NCI-H446 treated with DMSO at 0.1 percent for 48 hours (cell line): ENCODE results near the gene CYBC1.

Experiments
- DNase-seq: peaks from one replicate; lab custom pipeline; 2025; lab: John Stamatoyannopoulos, UW

CYBC1 gene

GRCh38 chr17:82450357-82451106 is at the start of gene CYBC1:
TSS of gene CYBC1 (minus strand) at chr17:82450752. CDS start at chr17:82449254, 1,498 bp downstream.
- peak; percentile 83 for DNase-seq

GRCh38 chr17:82497483-82498405 is 47.2 kb upstream of the CYBC1 start:
- peak; percentile 55 for DNase-seq

- peak; percentile 85 for DNase-seq
Measured at GRCh38 chr17:82496529-82497434, 46.2 kb upstream of the CYBC1 start.

- no peak for DNase-seq
Measured at GRCh38 chr17:82495844-82496528, 45.4 kb upstream of the CYBC1 start.

GRCh38 chr17:82494236-82495055 is 43.9 kb upstream of the CYBC1 start:
- DNase-seq: peak; percentile 95

- DNase-seq: no peak
Measured at GRCh38 chr17:82493226-82493781, 42.8 kb upstream of the CYBC1 start.

GRCh38 chr17:82492643-82493225 is 42.2 kb upstream of the CYBC1 start:
- no peak for DNase-seq

- DNase-seq: no peak
Measured at GRCh38 chr17:82491533-82491932, 41.0 kb upstream of the CYBC1 start.

- DNase-seq: no peak
Measured at GRCh38 chr17:82491196-82491530, 40.6 kb upstream of the CYBC1 start.

GRCh38 chr17:82490512-82491195 is 40.1 kb upstream of the CYBC1 start:
- DNase-seq: no peak

- no peak for DNase-seq
Measured at GRCh38 chr17:82489851-82490511, 39.4 kb upstream of the CYBC1 start.

- DNase-seq: no peak
Measured at GRCh38 chr17:82489117-82489516, 38.6 kb upstream of the CYBC1 start.

- DNase-seq: no peak
Measured at GRCh38 chr17:82487910-82488309, 37.4 kb upstream of the CYBC1 start.

- no peak for DNase-seq
Measured at GRCh38 chr17:82486231-82487094, 35.9 kb upstream of the CYBC1 start.

GRCh38 chr17:82483836-82484235 is 33.3 kb upstream of the CYBC1 start:
- DNase-seq: no peak

- no peak for DNase-seq
Measured at GRCh38 chr17:82483204-82483660, 32.7 kb upstream of the CYBC1 start.

GRCh38 chr17:82480318-82480717 is 29.8 kb upstream of the CYBC1 start:
- DNase-seq: no peak

GRCh38 chr17:82479602-82480001 is 29.1 kb upstream of the CYBC1 start:
- DNase-seq: no peak
